ENCODE results near the gene CERS6. TPM values are rescaled to one million over a fixed set of nuclear protein-coding genes. Genes with fewer than 3 reads are reported as not detected.

The CERS6 gene
- total RNA-seq, 1 donor from 2014 or later = 30.9 TPM

- peaks cover 28% of the 10 kb centered on the region for H3K4me1 Mint-ChIP-seq (ENCODE audit: unreplicated experiment)
- no peaks in the 10 kb centered on the region for H3K36me3 Mint-ChIP-seq (ENCODE audit: unreplicated experiment)
- no peak for TF ChIP-seq CTCF (IDR thresholded peaks at IDR 0.05)
- H3K9me3 Mint-ChIP-seq (ENCODE audit: unreplicated experiment) = no peaks in the 10 kb centered on the region
- no peaks in the 10 kb centered on the region for H3K27me3 Mint-ChIP-seq (ENCODE audit: unreplicated experiment)
- H3K27ac Mint-ChIP-seq (ENCODE audit: unreplicated experiment) = no peak overlapping the region
- no peak overlapping the region for H3K4me3 Mint-ChIP-seq (ENCODE audit: unreplicated experiment)
- no peak for DNase-seq (ENCODE audit: extremely low spot score, unreplicated experiment)
These were observed 187.9 kb downstream of the CERS6 start for GRCh38 chr2:168643979-168644378.

GRCh38 chr2:168645696-168646338 is 189.7 kb downstream of the CERS6 start:
- no peak overlapping the region for H3K27ac Mint-ChIP-seq (ENCODE audit: unreplicated experiment)
- H3K9me3 Mint-ChIP-seq (ENCODE audit: unreplicated experiment) = no peaks in the 10 kb centered on the region
- H3K4me3 Mint-ChIP-seq (ENCODE audit: unreplicated experiment) = no peak overlapping the region
- TF ChIP-seq CTCF (IDR thresholded peaks at IDR 0.05) = no peak
- no peaks in the 10 kb centered on the region for H3K36me3 Mint-ChIP-seq (ENCODE audit: unreplicated experiment)
- DNase-seq (ENCODE audit: extremely low spot score, unreplicated experiment) = no peak
- H3K4me1 Mint-ChIP-seq (ENCODE audit: unreplicated experiment) = peaks cover 21% of the 10 kb centered on the region
- H3K27me3 Mint-ChIP-seq (ENCODE audit: unreplicated experiment) = no peaks in the 10 kb centered on the region

- Mint-ChIP-seq H3K4me1 (ENCODE audit: unreplicated experiment) (peaks cover 6% of the 10 kb centered on the region), H3K4me3 (ENCODE audit: unreplicated experiment) (peak overlapping the region; percentile 12), H3K27ac (ENCODE audit: unreplicated experiment) (no peak overlapping the region), H3K36me3 (ENCODE audit: unreplicated experiment) (no peaks in the 10 kb centered on the region), H3K9me3 (ENCODE audit: unreplicated experiment) (no peaks in the 10 kb centered on the region), H3K27me3 (ENCODE audit: unreplicated experiment) (no peaks in the 10 kb centered on the region)
- no peak for TF ChIP-seq CTCF (IDR thresholded peaks at IDR 0.05)
- DNase-seq (ENCODE audit: extremely low spot score, unreplicated experiment) = no peak
These were observed 193.0 kb downstream of the CERS6 start for GRCh38 chr2:168649105-168649504.

- DNase-seq (ENCODE audit: extremely low spot score, unreplicated experiment) = no peak
- H3K36me3 Mint-ChIP-seq (ENCODE audit: unreplicated experiment) = no peaks in the 10 kb centered on the region
- H3K9me3 Mint-ChIP-seq (ENCODE audit: unreplicated experiment) = no peaks in the 10 kb centered on the region
- no peaks in the 10 kb centered on the region for H3K27me3 Mint-ChIP-seq (ENCODE audit: unreplicated experiment)
- no peak for TF ChIP-seq CTCF (IDR thresholded peaks at IDR 0.05)
- peak overlapping the region; percentile 37 for H3K27ac Mint-ChIP-seq (ENCODE audit: unreplicated experiment)
- H3K4me3 Mint-ChIP-seq (ENCODE audit: unreplicated experiment) = no peak overlapping the region
- peaks cover 5% of the 10 kb centered on the region for H3K4me1 Mint-ChIP-seq (ENCODE audit: unreplicated experiment)
These were observed 193.5 kb downstream of the CERS6 start for GRCh38 chr2:168649562-168649961.

- Mint-ChIP-seq H3K4me1 (ENCODE audit: unreplicated experiment) (peaks cover 6% of the 10 kb centered on the region), H3K9me3 (ENCODE audit: unreplicated experiment) (no peaks in the 10 kb centered on the region), H3K27me3 (ENCODE audit: unreplicated experiment) (no peaks in the 10 kb centered on the region), H3K4me3 (ENCODE audit: unreplicated experiment) (no peak overlapping the region), H3K27ac (ENCODE audit: unreplicated experiment) (peak overlapping the region; percentile 37), H3K36me3 (ENCODE audit: unreplicated experiment) (no peaks in the 10 kb centered on the region)
- DNase-seq (ENCODE audit: extremely low spot score, unreplicated experiment) = no peak
- TF ChIP-seq CTCF (IDR thresholded peaks at IDR 0.05) = no peak
These were observed 194.1 kb downstream of the CERS6 start for GRCh38 chr2:168650139-168650538.
